Stimulated activated CD4-positive, alpha-beta T cell treated with anti-CD3 and anti-CD28 coated beads, Interleukin-15, amount 100 ng/mL, for 1 hour (primary cell): Measurements from ENCODE around the gene MZB1.
"Not testable (repeated sequence)": the region's sequence is repeated elsewhere in the genome, so short reads cannot be mapped to it uniquely, and the experiment has no call there.

Experiments
- DNase-seq, 2 donors: peaks; one replicate each; pipeline ENCODE4 v3.0.0-alpha.2; 2020; ENCODE audit warnings: low read depth in 1 of 2, low spot score in 1 of 2

MZB1 gene

GRCh38 chr5:139410993-139411828 lies 21.5 kb upstream of the MZB1 start:
- no peak for DNase-seq

GRCh38 chr5:139410121-139410992 lies 20.6 kb upstream of the MZB1 start:
- DNase-seq: no peak

DNA sequence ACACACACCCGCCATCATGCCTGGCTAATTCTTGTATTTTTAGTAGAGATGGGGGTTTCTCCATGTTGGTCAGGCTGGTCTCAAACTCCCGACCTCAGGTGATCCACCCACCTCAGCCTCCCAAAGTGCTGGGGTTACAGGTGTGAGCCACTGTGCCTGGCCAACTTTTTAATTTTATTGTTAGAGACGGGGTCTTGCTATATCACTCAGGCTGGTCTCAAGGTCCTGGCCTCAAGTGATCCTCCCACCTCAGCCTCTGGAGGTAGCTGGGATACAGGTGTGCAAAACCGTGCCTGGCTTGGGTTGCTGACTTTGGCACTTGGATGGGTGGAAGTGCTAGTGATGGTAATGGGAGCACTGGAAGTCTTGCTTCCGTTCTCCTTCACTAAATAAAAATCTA lies 19.4 kb upstream of the MZB1 start:
- DNase-seq: not testable (repeated sequence)

DNA sequence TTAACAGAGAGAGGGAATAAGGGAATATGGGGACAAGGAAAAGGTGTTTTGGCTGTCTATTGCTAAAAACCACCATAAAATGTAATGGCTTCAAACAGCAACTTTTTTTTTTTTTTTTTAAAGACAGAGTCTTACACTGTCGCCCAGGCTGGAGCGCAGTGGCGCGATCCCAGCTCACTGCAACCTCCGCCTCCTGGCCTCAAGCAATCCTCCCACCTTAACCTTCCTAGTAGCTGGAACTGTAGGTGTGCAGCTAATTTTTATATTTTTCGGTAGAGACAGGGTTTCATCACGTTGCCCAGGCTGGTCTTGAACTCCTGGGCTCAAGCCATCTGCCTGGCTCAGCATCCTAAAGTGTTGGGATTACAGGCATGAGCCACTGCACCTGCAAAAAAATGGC lies 18.5 kb upstream of the MZB1 start:
- DNase-seq: no peak

DNA sequence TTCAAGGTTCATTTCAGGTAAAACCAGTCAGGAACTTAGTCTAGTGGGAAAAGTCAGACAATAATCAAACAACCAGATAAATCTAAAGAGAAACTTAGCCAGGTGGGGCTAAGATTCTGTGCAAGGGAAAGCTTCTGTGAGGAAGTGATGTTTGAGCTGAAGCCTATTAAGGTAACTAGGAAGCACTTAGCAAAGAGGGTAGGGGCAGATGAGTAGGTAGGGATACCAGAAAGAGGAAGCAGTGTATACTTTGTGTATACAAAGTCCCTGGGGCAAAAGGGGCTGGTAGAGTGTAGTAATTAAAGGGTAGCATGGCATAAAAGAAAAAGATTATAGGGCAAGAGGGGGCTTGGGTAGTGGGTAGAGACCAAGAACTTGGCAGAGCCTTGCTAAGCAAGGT lies 17.8 kb upstream of the MZB1 start:
- no peak for DNase-seq

- DNase-seq: no peak
Measured at GRCh38 chr5:139406963-139407362, 17.2 kb upstream of the MZB1 start.

- no peak for DNase-seq
Measured at GRCh38 chr5:139404484-139404840, 14.7 kb upstream of the MZB1 start.

DNA sequence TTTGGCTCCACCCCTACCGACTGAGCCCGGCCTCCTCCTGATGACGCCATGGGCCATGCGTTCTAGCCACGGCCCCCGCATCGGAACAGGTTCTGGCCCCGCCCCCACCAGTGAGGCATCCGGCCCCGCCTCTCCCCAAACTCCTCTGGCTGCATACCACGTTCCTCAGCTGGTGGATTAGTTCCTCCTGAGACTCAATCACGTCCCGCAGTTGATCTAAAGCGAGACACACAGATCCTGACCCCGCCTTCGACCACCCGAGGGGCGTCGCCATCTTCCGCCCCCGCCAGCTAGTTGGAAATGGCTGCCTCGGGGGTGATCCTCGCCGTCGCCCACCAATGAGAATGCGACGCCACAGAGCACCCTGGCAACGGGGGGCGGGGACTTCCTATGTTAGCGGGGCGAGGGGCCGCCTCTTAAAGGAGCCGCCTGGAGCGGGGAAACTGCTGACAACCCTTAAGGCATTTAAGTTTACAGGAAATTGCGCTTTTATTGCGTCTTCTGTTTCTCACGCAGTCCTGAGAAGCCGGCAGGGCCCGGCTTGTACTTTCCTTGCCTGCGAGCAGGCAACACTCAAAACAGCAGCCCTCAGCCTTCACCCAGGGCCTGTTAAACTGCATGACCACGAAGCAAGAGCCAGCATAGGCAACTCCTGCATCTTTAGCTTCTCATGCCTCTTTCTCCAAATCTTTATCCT lies 14.2 kb upstream of the MZB1 start, which contains the start of gene SPATA24:
SPATA24 (minus strand) TSS at position 303 of the 697 bp plus-strand sequence; CDS start at position 274, 29 bp downstream.
- peak; percentile 94 to 95 for DNase-seq

GRCh38 chr5:139403418-139403786 lies 13.7 kb upstream of the MZB1 start:
- no peak for DNase-seq

DNA sequence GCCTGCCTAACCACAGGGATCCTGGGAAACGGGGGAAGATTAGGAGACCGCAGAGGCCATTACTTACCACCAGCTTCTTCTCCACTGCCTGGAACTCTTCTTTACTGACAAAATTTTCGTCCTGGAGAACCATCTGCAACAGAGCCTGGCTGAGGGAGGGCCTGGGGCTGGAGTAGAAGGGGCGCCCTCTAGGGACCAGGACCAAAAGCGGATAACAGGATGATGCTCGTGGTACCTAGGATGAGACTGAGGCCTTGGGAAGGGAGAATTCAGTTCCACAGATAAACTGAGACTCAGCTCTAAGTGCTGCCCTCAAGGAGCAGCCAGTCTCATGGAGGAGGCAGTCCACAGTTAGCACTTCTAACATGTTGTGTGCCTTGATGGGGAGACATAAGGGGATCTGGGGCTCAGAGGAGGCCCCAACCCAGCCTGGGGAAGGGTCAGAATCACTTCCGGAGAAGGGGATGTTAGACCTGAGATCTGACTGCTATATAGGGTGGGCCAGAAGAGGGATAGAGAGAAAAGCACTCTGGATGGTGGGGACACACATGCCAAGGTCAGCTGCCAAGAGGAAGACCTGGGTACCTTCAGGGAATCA lies 12.9 kb upstream of the MZB1 start:
- no peak for DNase-seq

- no peak for DNase-seq
Measured at GRCh38 chr5:139401546-139401945, 11.8 kb upstream of the MZB1 start.

GRCh38 chr5:139399501-139400121 lies 9.9 kb upstream of the MZB1 start:
- DNase-seq: no peak

GRCh38 chr5:139397921-139398320 lies 8.2 kb upstream of the MZB1 start:
- no peak for DNase-seq

- DNase-seq: no peak
Measured at GRCh38 chr5:139396691-139397090, 7.0 kb upstream of the MZB1 start.

GRCh38 chr5:139395844-139396640 lies 6.3 kb upstream of the MZB1 start:
- DNase-seq: no peak

DNA sequence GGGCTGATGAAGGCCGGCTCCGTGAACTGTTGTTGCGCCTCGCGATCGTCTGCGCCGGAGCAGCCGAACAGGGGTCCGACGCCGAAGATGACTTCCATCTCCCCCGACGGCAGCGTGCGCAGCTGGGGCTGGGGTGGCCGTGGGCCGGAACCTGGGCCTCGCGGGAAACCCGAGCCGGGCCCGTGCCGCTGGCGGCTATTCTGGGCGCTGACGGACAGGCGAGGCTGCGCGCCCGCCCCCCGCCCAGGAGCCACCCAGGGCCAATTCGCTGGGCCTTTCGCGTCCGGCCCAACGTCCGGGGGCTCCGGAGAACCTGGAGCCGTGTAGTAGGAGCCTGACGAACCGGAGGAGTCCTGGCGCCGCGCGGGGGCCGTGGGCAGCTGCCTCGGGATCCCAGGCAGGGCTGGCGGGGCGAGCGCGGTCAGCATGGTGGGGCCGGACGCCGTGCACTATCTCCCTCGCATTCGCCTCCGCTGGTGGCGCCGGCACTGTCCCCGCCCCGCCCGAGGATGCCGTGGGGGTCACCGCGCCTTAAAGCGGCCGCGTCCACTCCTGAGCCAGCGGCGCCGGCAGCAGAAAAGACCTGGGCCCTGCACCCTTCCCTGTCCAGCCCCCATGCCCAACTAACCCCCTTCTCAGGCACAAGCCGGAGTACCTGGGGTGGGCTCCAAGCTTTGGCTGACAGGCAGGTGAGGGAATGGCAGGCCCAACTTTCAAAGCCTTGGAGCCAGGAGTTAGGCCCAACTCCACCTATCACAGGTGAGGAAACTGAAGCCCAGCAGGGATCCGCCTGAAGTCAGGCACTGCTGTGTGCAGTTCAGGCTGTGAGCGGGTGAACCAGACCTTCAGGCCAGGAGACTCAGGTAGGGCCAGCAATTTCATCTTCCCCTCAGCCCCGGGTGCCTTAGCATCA lies 5.2 kb upstream of the MZB1 start, which contains the start of gene PROB1:
PROB1 (minus strand) TSS at position 451 of the 913 bp plus-strand sequence; CDS start at position 428, 23 bp downstream.
- no peak for DNase-seq

DNA sequence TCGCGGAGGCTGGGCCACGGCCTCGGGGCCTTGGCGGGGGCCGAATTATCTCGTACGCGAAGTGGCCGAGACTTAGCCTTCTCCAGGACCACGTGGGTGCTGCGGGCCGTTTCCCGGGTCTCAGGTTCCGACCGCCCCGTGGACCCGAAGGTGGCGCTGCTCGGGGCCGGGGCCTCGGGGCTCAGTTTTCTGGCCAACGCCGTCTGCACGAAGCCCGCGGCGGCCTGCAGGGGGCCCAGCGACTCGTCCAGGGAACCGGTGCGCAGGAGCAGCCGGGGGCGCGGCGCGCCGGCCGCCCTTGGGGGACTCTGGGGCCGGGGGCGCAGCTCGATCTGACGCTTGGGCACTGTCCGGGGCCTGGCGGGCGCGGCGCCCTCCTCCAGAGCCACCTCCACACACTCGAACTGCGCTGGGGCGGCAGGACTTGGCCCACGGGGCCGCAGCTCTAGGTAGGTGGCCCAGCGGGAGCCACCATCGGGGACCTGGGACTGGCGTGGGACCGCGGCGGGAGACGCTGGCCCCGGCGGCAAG lies 4.5 kb upstream of the MZB1 start:
- DNase-seq: peak in 1 of 2 donors; percentile 31

DNA sequence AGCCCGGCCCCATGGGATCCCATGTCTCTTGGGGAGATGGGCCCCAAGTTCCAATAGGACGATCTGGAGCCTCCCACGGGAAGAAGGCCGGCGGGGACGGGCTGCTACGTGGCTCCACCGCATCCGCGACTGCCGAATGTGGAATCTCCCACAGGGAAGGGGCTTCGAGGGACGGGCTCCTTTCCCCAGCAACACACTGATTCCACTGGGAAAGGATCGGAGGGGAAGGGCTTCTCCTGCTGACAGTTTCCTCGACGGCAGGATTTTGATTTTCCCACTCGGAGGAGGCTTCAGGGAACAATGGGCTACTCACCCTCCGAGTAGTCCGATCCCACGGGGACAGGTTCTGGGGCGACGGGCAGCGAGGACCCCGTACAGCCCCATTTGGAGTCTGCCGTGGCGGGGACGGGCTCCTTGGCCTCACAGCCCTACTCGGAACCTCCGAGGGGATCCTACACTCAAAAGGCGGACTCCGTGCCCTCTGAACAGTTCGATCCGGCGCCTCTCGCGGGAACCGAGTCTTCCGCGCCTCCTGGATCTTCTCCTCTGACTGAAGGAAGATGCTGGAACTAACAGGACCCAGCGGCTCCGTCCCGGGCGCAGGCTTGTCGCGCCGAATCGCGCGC lies 3.9 kb upstream of the MZB1 start:
- no peak for DNase-seq
